SKM-1 treated with dmso at 0.1 percent for 144 hours (cell line): ENCODE measurements around the gene SCD.

Experiments
- DNase-seq: peaks from one replicate; lab custom pipeline; 2025; ENCODE audit not compliant: unreplicated experiment; lab: John Stamatoyannopoulos, UW

SCD gene

GRCh38 chr10:100396605-100397004 is 49.6 kb downstream of the SCD start:
- no peak for DNase-seq

GRCh38 chr10:100401631-100402328 is 54.7 kb downstream of the SCD start:
- no peak for DNase-seq

DNA sequence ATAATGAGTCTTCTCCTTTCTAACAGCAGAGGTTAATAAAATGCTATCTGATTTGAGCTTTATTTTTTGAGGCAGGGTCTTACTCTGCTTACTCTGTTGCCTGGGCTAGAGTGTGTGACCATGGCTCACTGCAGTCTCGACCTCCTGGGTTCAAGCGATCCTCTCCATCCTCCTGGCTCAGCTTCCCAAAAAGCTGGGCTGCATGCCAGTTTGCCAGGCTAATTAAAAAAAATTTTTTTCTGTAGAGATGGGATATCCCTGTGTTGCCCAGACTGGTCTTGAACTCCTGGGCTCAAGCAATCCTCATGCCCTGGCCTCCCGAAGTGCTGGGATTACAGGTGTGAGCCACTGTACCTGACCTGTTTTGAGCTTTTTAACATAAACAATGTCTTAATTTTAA is 56.7 kb downstream of the SCD start:
- DNase-seq, result no peak

- DNase-seq, result no peak
These were observed 66.1 kb downstream of the SCD start for GRCh38 chr10:100413173-100413572.
